Measurements from ENCODE around the gene ACOX3. TPM values are rescaled to one million over a fixed set of nuclear protein-coding genes. Genes with fewer than 3 reads are reported as not detected.

The ACOX3 gene
- total and polyA plus RNA-seq, 9 of the 15 experiments (the other 6 are each of a cell fraction or from before 2014, with no cell fraction given): 0.68 to 7.3 (median 3.7) TPM

DNA sequence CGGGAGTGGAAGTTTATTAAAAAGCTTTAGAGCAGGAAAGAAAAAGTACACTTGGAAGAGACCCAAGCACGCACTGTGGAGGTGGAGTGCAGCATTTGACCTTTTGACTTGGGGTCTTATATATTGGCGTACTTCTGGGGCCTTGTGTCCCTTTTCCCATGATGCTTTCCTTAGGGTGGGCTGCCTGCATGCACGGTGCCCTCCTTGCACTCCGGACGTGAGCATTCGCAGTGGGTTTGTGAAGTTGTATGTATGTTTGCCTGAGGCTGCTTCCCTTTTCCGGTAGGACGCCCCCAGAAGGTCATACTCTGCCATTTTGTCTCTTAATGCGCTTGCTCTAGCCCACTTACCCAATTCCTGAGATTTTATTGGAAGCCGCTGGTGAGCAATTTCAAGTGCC lies 39.7 kb upstream of the ACOX3 start:
- no TSS peak for BruUV-seq (replicated peaks)
- Histone ChIP-seq H2AFZ (ENCODE audit: low read depth, low read length) (no peak overlapping the region), H3K4me1 (replicated peaks in 1 of 2; ENCODE audit: control insufficient read depth in 2 of 2, insufficient read depth in 2 of 2, low read length in 2 of 2) (peaks cover 26 to 29% of the 10 kb centered on the region in 2 experiments), H4K20me1 (replicated peaks; ENCODE audit: control insufficient read depth, insufficient read depth, low read length) (no peaks in the 10 kb centered on the region), H3K4me2 (ENCODE audit: insufficient read depth, low read length) (peak overlapping the region; percentile 38; the same call in 1 of the 2 replicates), H3K9ac (ENCODE audit: insufficient read depth in 1 of 2, low read depth in 2 of 2, low read length in 2 of 2) (no peak overlapping the region), H3K36me3 (ENCODE audit: control insufficient read depth, insufficient read depth, low read length) (peaks cover 18% of the 10 kb centered on the region; the same call in 1 of the 3 replicates), H3K79me2 (ENCODE audit: control insufficient read depth, insufficient read depth, low read length) (no peaks in the 10 kb centered on the region), H3K4me3 (no peak overlapping the region), H3K27ac (ENCODE audit: extremely low read depth, low read depth, low read length) (no peak overlapping the region), H3K9me3 (replicated peaks; ENCODE audit: control insufficient read depth, insufficient read depth, low read depth, low read length) (no peaks in the 10 kb centered on the region), H3K27me3 (ENCODE audit: control insufficient read depth in 2 of 2, insufficient read depth in 2 of 2, low read length in 2 of 2) (no peaks in the 10 kb centered on the region), H3K9me1 (ENCODE audit: control insufficient read depth, insufficient read depth, low read length) (no peaks in the 10 kb centered on the region)
- WGBS (ENCODE audit: insufficient coverage, low coverage, missing lambda C conversion rate): 92% methylated on average over 10 of the region's 11 CpGs
- ChIA-PET CTCF (ENCODE audit: low intra/inter-chr PET ratio) (no interaction called here), POLR2A (interaction anchor here (1.2 to 1.4 kb wide), 2 partner anchors 16 to 209 kb away, joined by 3 read pairs; no protein-coding TSS in a partner anchor)
- intact Hi-C loops (cut with micrococcal nuclease): no loop called here
- peak; percentile 59 for TF ChIP-seq SMAD4 (CRISPR knock-in tag; conservative IDR thresholded peaks at IDR 0.05)
- no peak for TF ChIP-seq ATF4 (CRISPR knock-in tag; IDR thresholded peaks at IDR 0.05)
- TF ChIP-seq, protein P1, sequence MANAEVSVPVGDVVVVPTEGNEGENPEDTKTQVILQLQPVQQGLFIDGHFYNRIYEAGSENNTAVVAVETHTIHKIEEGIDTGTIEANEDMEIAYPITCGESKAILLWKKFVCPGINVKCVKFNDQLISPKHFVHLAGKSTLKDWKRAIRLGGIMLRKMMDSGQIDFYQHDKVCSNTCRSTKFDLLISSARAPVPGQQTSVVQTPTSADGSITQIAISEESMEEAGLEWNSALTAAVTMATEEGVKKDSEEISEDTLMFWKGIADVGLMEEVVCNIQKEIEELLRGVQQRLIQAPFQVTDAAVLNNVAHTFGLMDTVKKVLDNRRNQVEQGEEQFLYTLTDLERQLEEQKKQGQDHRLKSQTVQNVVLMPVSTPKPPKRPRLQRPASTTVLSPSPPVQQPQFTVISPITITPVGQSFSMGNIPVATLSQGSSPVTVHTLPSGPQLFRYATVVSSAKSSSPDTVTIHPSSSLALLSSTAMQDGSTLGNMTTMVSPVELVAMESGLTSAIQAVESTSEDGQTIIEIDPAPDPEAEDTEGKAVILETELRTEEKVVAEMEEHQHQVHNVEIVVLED (CRISPR knock-in tag; IDR thresholded peaks at IDR 0.05): no peak
- TF ChIP-seq HNRNPH1 (optimal IDR thresholded peaks at IDR 0.05; ENCODE audit: low read depth, low read length): no peak
- TF ChIP-seq SMC3 (conservative IDR thresholded peaks at IDR 0.05; ENCODE audit: insufficient read depth, low read depth, low read length): no peak
- no peak for TF ChIP-seq HIVEP1 (CRISPR knock-in tag; IDR thresholded peaks at IDR 0.05)
- peak; percentile 49; the same call in 1 of the 2 replicates for TF ChIP-seq CXXC5 (CRISPR knock-in tag; IDR thresholded peaks at IDR 0.05)
- no peak for TF ChIP-seq PPARD (CRISPR knock-in tag; IDR thresholded peaks at IDR 0.05)
- no peak for TF ChIP-seq ZNF444 (CRISPR knock-in tag; IDR thresholded peaks at IDR 0.05)
- FAIRE-seq: no peak
- DNase-seq (ENCODE audit: extremely low read depth in 1 of 4, low spot score in 3 of 4): no peak
- no peak for ATAC-seq
- in situ Hi-C loops (cut with MboI): no loop called here

All from K562 (cell line).